H9 (cell line): ENCODE results near the gene ARHGAP24. TPM values are rescaled to one million over a fixed set of nuclear protein-coding genes. Genes with fewer than 3 reads are reported as not detected.

Source experiments
- DNase-seq: peaks from one replicate; pipeline ENCODE4 v3.0.0-alpha.2; 2017
- H2AFZ ChIP-seq: one replicate; pipeline ENCODE4 v1.6.1; 2013; ENCODE audit warnings: mild to moderate bottlenecking, low read length, control low read depth, moderate library complexity
- H2AK5ac ChIP-seq: 2 replicates; pipeline ENCODE4 v1.6.1; 2013; ENCODE audit warnings: low read length, control low read depth, mixed read lengths; ENCODE audit not compliant: insufficient read length
- H2BK120ac ChIP-seq: one replicate; pipeline ENCODE4 v1.6.1; 2013; ENCODE audit warnings: low read depth, mild to moderate bottlenecking, low read length, control low read depth, inconsistent platforms; ENCODE audit not compliant: poor library complexity, severe bottlenecking
- H2BK12ac ChIP-seq: 2 replicates; pipeline ENCODE4 v1.6.1; 2013; ENCODE audit warnings: low read length, control low read depth, mixed read lengths, low read depth; ENCODE audit not compliant: insufficient read length
- H2BK15ac ChIP-seq: 2 replicates; pipeline ENCODE4 v1.6.1; 2013; ENCODE audit warnings: low read depth, low read length, control low read depth
- H2BK20ac ChIP-seq: one replicate; pipeline ENCODE4 v1.6.1; 2013; ENCODE audit warnings: low read depth, mild to moderate bottlenecking, low read length, control low read depth, inconsistent platforms; ENCODE audit not compliant: poor library complexity, severe bottlenecking
- H2BK5ac ChIP-seq: 2 replicates; pipeline ENCODE4 v1.6.1; 2013; ENCODE audit warnings: low read length, control low read depth, mixed read lengths; ENCODE audit not compliant: insufficient read length
- H3K14ac ChIP-seq: 2 replicates; pipeline ENCODE4 v1.6.1; 2013; ENCODE audit warnings: low read length, control low read depth; ENCODE audit not compliant: insufficient read depth
- H3K18ac ChIP-seq: 2 replicates; pipeline ENCODE4 v1.6.1; 2013; ENCODE audit warnings: low read depth, mild to moderate bottlenecking, mixed read lengths, low read length, control low read depth; ENCODE audit not compliant: insufficient read length
- H3K23ac ChIP-seq: 2 replicates; pipeline ENCODE4 v1.6.1; 2013; ENCODE audit warnings: low read length, control low read depth, mixed read lengths, low read depth; ENCODE audit not compliant: insufficient read length
- H3K23me2 ChIP-seq: 2 replicates; pipeline ENCODE4 v1.6.1; 2013; ENCODE audit warnings: low read depth, mild to moderate bottlenecking, mixed read lengths, low read length, control low read depth; ENCODE audit not compliant: insufficient read length, poor library complexity, severe bottlenecking
- H3K27ac ChIP-seq: 2 replicates; pipeline ENCODE4 v1.5.1; 2013; ENCODE audit warnings: low read length, control low read depth, mixed read lengths, low read depth; ENCODE audit not compliant: insufficient read length
- H3K27me3 ChIP-seq: 2 replicates; pipeline ENCODE4 v1.6.1; 2013; ENCODE audit warnings: low read length, control low read depth, inconsistent platforms; ENCODE audit not compliant: insufficient read depth
- H3K4ac ChIP-seq: 2 replicates; pipeline ENCODE4 v1.6.1; 2013; ENCODE audit warnings: low read depth, mild to moderate bottlenecking, control low read depth, inconsistent platforms, low read length, moderate library complexity
- H3K4me1 ChIP-seq: 2 replicates; pipeline ENCODE4 v1.6.1; 2013; ENCODE audit warnings: low read length, control low read depth, inconsistent platforms; ENCODE audit not compliant: insufficient read depth
- H3K4me2 ChIP-seq: 2 replicates; pipeline ENCODE4 v1.6.1; 2013; ENCODE audit warnings: low read length, control low read depth, mixed read lengths; ENCODE audit not compliant: insufficient read length, insufficient read depth
- H3K56ac ChIP-seq: 2 replicates; pipeline ENCODE4 v1.6.1; 2013; ENCODE audit warnings: low read depth, mild to moderate bottlenecking, mixed read lengths, low read length, control low read depth; ENCODE audit not compliant: insufficient read length
- H3K79me1 ChIP-seq: 2 replicates; pipeline ENCODE4 v1.6.1; 2013; ENCODE audit warnings: low read depth, mild to moderate bottlenecking, moderate library complexity, low read length, control low read depth, inconsistent platforms; ENCODE audit not compliant: insufficient read depth, poor library complexity, severe bottlenecking
- H3K79me2 ChIP-seq: 2 replicates; pipeline ENCODE4 v1.6.1; 2013; ENCODE audit warnings: low read length, control low read depth, inconsistent platforms; ENCODE audit not compliant: insufficient read depth
- H3K9ac ChIP-seq: 2 replicates; pipeline ENCODE4 v1.6.1; 2013; ENCODE audit warnings: low read length, control low read depth, mixed read lengths; ENCODE audit not compliant: insufficient read length; ENCODE audit errors: extremely low read depth
- H3K9me3 ChIP-seq: one replicate; pipeline ENCODE4 v1.6.1; 2013; ENCODE audit warnings: low read depth, low read length, inconsistent platforms; ENCODE audit not compliant: control insufficient read depth
- H3T11ph ChIP-seq: one replicate; pipeline ENCODE4 v1.6.1; 2013; ENCODE audit warnings: mild to moderate bottlenecking, low read length, control low read depth, inconsistent platforms
- H4K20me1 ChIP-seq: one replicate; pipeline ENCODE4 v1.6.1; 2013; ENCODE audit not compliant: control insufficient read depth, insufficient read length, insufficient read depth
- H4K5ac ChIP-seq: 2 replicates; pipeline ENCODE4 v1.6.1; 2013; ENCODE audit warnings: low read depth, mild to moderate bottlenecking, mixed read lengths, low read length, control low read depth; ENCODE audit not compliant: insufficient read length
- H4K8ac ChIP-seq: replicated peaks from 2 replicates; pipeline ENCODE4 v1.6.1; 2013; ENCODE audit warnings: low read length, control low read depth, mixed read lengths, low read depth; ENCODE audit not compliant: insufficient read length
- H4K91ac ChIP-seq: 2 replicates; pipeline ENCODE4 v1.6.1; 2013; ENCODE audit warnings: low read depth, mild to moderate bottlenecking, moderate library complexity, mixed read lengths, low read length, control low read depth; ENCODE audit not compliant: insufficient read length
- H3K27ac Mint-ChIP-seq, 3 experiments: 2 replicates in 2 of 3; 3 replicates in 1 of 3; pipeline ENCODE4 v1.8.0; 2020 to 2021; ENCODE audit warnings: mixed read lengths in 3 of 3, mild to moderate bottlenecking in 1 of 3, moderate library complexity in 1 of 3
- H3K27me3 Mint-ChIP-seq: 2 replicates; pipeline ENCODE4 v1.8.0; 2021; ENCODE audit warnings: low read depth, mild to moderate bottlenecking, moderate library complexity, mixed read lengths
- H3K36me3 Mint-ChIP-seq, 3 experiments: 2 replicates in 2 of 3; 3 replicates in 1 of 3; pipeline ENCODE4 v1.8.0; 2020 to 2021; ENCODE audit warnings: low read depth in 3 of 3, mixed read lengths in 3 of 3; ENCODE audit not compliant: insufficient read depth in 1 of 3
- H3K4me1 Mint-ChIP-seq, 2 experiments: 2 replicates each; pipeline ENCODE4 v1.8.0; 2020; ENCODE audit warnings: mixed read lengths in 2 of 2
- H3K4me3 Mint-ChIP-seq, 2 experiments: 2 replicates in 1 of 2; 3 replicates in 1 of 2; pipeline ENCODE4 v1.8.0; 2020 to 2021; ENCODE audit warnings: mild to moderate bottlenecking in 2 of 2, mixed read lengths in 2 of 2, moderate library complexity in 1 of 2
- H3K9me3 Mint-ChIP-seq, 2 experiments: 2 replicates in 1 of 2; 3 replicates in 1 of 2; pipeline ENCODE4 v1.8.0; 2020; ENCODE audit warnings: mild to moderate bottlenecking in 2 of 2, mixed read lengths in 2 of 2, moderate library complexity in 1 of 2
- WGBS: extraction: QIAGEN DNeasy Blood & Tissue Kit; methylation state at CpG from one replicate; pipeline ENCODE4 v1.1.7; 2013; ENCODE audit warnings: missing lambda C conversion rate, low lambda C conversion rate, mixed read lengths; ENCODE audit not compliant: insufficient read length; ENCODE audit errors: extremely low coverage; 5-methylcytosine and 5-hydroxymethylcytosine counted together
- total RNA-seq: library from RNA; stranded (reverse); gene quantifications from 2 replicates; pipeline ENCODE4 v1.2.1, GENCODE V29; 2021
- TF ChIP-seq, protein P1 (sequence below): fragments of 200-600 bp; sonication (generic); conservative IDR thresholded peaks from 3 replicates; pipeline ENCODE4 v1.8.0; 2021; ENCODE audit warnings: antibody characterized with exemption, mild to moderate bottlenecking

Gene ARHGAP24
- total RNA-seq, 1 experiment from 2014 or later = 0.37 TPM

DNA sequence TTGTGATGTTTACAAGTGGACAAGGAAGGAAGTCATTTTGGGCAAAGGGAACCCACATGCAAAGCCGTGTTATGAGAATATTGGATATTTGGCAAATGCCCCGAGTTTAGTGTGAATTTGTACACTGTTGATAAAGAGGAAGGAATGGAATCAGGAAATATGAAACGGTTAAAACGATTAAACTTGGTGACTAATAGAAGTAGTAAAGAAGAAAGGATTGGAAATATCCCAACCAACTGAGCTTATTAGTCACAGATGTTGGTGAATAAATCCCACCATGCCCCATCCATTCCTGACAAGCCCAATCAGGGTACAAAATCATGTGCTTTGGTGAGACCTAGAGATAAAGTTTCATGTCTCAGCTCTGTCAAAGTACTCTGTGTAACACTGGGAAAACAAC is 22.0 kb downstream of the ARHGAP24 start:
- H2BK12ac ChIP-seq = no peak overlapping the region
- no peak overlapping the region for H2AFZ ChIP-seq
- no peak overlapping the region for H3K4me2 ChIP-seq
- no peaks in the 10 kb centered on the region for H3K4me1 ChIP-seq
- H3K27me3 ChIP-seq = no peaks in the 10 kb centered on the region
- no peak overlapping the region for H2BK5ac ChIP-seq
- no peak overlapping the region for H4K8ac ChIP-seq
- no CpG with 5 or more reads among the region's 4 CpGs for WGBS
- no peak overlapping the region for H3K18ac ChIP-seq
- H3K23ac ChIP-seq = no peak overlapping the region
- H2BK15ac ChIP-seq = no peak overlapping the region
- no peaks in the 10 kb centered on the region for H3K79me2 ChIP-seq
- no peak overlapping the region for H2AK5ac ChIP-seq
- no peak overlapping the region for H3K4me3 Mint-ChIP-seq
- H3K79me1 ChIP-seq = no peaks in the 10 kb centered on the region
- no peaks in the 10 kb centered on the region for H3K23me2 ChIP-seq
- no peaks in the 10 kb centered on the region; a peak in 2 of 4 replicates for H3K4me1 Mint-ChIP-seq
- no peak overlapping the region for H3K4ac ChIP-seq
- H3K9ac ChIP-seq = no peak overlapping the region
- H4K5ac ChIP-seq = no peak overlapping the region
- H2BK20ac ChIP-seq = no peak overlapping the region
- no peaks in the 10 kb centered on the region for H3K27me3 Mint-ChIP-seq
- no peaks in the 10 kb centered on the region for H3K9me3 ChIP-seq
- H2BK120ac ChIP-seq = no peak overlapping the region
- H3K9me3 Mint-ChIP-seq = no peaks in the 10 kb centered on the region; a peak in 1 of 5 replicates
- no peaks in the 10 kb centered on the region for H3K36me3 Mint-ChIP-seq
- TF ChIP-seq, protein P1, sequence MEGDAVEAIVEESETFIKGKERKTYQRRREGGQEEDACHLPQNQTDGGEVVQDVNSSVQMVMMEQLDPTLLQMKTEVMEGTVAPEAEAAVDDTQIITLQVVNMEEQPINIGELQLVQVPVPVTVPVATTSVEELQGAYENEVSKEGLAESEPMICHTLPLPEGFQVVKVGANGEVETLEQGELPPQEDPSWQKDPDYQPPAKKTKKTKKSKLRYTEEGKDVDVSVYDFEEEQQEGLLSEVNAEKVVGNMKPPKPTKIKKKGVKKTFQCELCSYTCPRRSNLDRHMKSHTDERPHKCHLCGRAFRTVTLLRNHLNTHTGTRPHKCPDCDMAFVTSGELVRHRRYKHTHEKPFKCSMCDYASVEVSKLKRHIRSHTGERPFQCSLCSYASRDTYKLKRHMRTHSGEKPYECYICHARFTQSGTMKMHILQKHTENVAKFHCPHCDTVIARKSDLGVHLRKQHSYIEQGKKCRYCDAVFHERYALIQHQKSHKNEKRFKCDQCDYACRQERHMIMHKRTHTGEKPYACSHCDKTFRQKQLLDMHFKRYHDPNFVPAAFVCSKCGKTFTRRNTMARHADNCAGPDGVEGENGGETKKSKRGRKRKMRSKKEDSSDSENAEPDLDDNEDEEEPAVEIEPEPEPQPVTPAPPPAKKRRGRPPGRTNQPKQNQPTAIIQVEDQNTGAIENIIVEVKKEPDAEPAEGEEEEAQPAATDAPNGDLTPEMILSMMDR = no peak
- H4K91ac ChIP-seq = no peak overlapping the region
- no peak overlapping the region for H3K56ac ChIP-seq
- no peak overlapping the region for H3K14ac ChIP-seq
- no peak overlapping the region for H3K27ac ChIP-seq
- no peaks in the 10 kb centered on the region for H4K20me1 ChIP-seq
- DNase-seq = no peak
- no peak overlapping the region for H3T11ph ChIP-seq
- H3K27ac Mint-ChIP-seq = no peak overlapping the region
